HG03095 (cell line): ENCODE measurements around the gene TOLLIP.

Experiments used
- ATAC-seq: cut with Tn5 transposase; IDR thresholded peaks from one replicate; pipeline ENCODE4 v1.9.1; 2021; ENCODE audit warnings: moderate library complexity; ENCODE audit not compliant: unreplicated experiment

TOLLIP gene

GRCh38 chr11:1283906-1284305 is 25.5 kb downstream of the TOLLIP start:
- no peak for ATAC-seq

GRCh38 chr11:1283091-1283511 is 26.3 kb downstream of the TOLLIP start:
- ATAC-seq: no peak

- no peak for ATAC-seq
Observed at GRCh38 chr11:1281974-1282365, 27.5 kb downstream of the TOLLIP start.

GRCh38 chr11:1281326-1281973 is 28.0 kb downstream of the TOLLIP start:
- ATAC-seq: no peak

- ATAC-seq: no peak
Observed at GRCh38 chr11:1280116-1281035, 29.1 kb downstream of the TOLLIP start.

GRCh38 chr11:1279674-1280055 is 29.8 kb downstream of the TOLLIP start:
- no peak for ATAC-seq

- ATAC-seq: no peak
Observed at GRCh38 chr11:1278766-1279673, 30.4 kb downstream of the TOLLIP start.

- no peak for ATAC-seq
Observed at GRCh38 chr11:1277936-1278512, 31.4 kb downstream of the TOLLIP start.

GRCh38 chr11:1276866-1277615 is 32.4 kb downstream of the TOLLIP start:
- no peak for ATAC-seq

- ATAC-seq: no peak
Observed at GRCh38 chr11:1276041-1276790, 33.2 kb downstream of the TOLLIP start.

GRCh38 chr11:1275021-1275420 is 34.4 kb downstream of the TOLLIP start:
- no peak for ATAC-seq

- ATAC-seq: no peak
Observed at GRCh38 chr11:1274501-1274900, 34.9 kb downstream of the TOLLIP start.

GRCh38 chr11:1272531-1272930 is 36.9 kb downstream of the TOLLIP start:
- no peak for ATAC-seq

- no peak for ATAC-seq
Observed at GRCh38 chr11:1271927-1272326, 37.5 kb downstream of the TOLLIP start.

GRCh38 chr11:1271406-1271805 is 38.0 kb downstream of the TOLLIP start:
- ATAC-seq: no peak

GRCh38 chr11:1271002-1271401 is 38.4 kb downstream of the TOLLIP start:
- no peak for ATAC-seq

- no peak for ATAC-seq
Observed at GRCh38 chr11:1270476-1270875, 39.0 kb downstream of the TOLLIP start.

GRCh38 chr11:1269957-1270356 is 39.5 kb downstream of the TOLLIP start:
- ATAC-seq: no peak

- ATAC-seq: no peak
Observed at GRCh38 chr11:1267441-1268100, 41.9 kb downstream of the TOLLIP start.
